Activated naive CD4-positive, alpha-beta T cell treated with anti-CD3 and anti-CD28 coated beads for 36 hours (primary cell): ENCODE measurements around the gene GPR108. TPM values are rescaled to one million over a fixed set of nuclear protein-coding genes. Genes with fewer than 3 reads are reported as not detected.
"Not testable (repeated sequence)": the region's sequence is repeated elsewhere in the genome, so short reads cannot be mapped to it uniquely, and the experiment has no call there.

Experiments
- CTCF ChIA-PET: fragments of 350-600 bp; sonication (Branson Sonifier 250); formaldehyde crosslinking; loops from one replicate; lab custom pipeline; 2021; ENCODE audit warnings: antibody characterized with exemption; lab: Charles Lee
- DNase-seq: peaks from one replicate; pipeline ENCODE4 v3.0.0-alpha.2; 2020
- H3K27ac Mint-ChIP-seq: one replicate; pipeline ENCODE4 v1.8.0; 2021; ENCODE audit warnings: mild to moderate bottlenecking, mixed read lengths
- H3K27me3 Mint-ChIP-seq: one replicate; pipeline ENCODE4 v1.8.0; 2021; ENCODE audit warnings: low read depth, mixed read lengths
- H3K36me3 Mint-ChIP-seq: one replicate; pipeline ENCODE4 v1.8.0; 2021; ENCODE audit warnings: low read depth, mixed read lengths
- H3K4me1 Mint-ChIP-seq: one replicate; pipeline ENCODE4 v1.8.0; 2021; ENCODE audit warnings: low read depth, mixed read lengths
- H3K4me3 Mint-ChIP-seq: one replicate; pipeline ENCODE4 v1.8.0; 2021; ENCODE audit warnings: mild to moderate bottlenecking, moderate library complexity, mixed read lengths
- H3K9me3 Mint-ChIP-seq: one replicate; pipeline ENCODE4 v1.8.0; 2021; ENCODE audit warnings: mixed read lengths
- intact Hi-C: fragments of 100-400 bp; cut with micrococcal nuclease; formaldehyde crosslinking; loops from one replicate; pipeline ENCODE4 v1.15.1; 2023
- total RNA-seq, 2 experiments: library from RNA; stranded (reverse); gene quantifications; one replicate each; pipeline ENCODE4 v1.2.3, GENCODE V29; 2021

The GPR108 gene
- total RNA-seq, 2 experiments from 2014 or later = 54.0 to 59.9 TPM

GRCh38 chr19:6754136-6754535 lies 16.8 kb upstream of the GPR108 start:
- no peak for DNase-seq
- intact Hi-C loops = loop anchor here (5.0 kb wide), 1 partner anchor 237 kb away; no protein-coding TSS in a partner anchor
- no peaks in the 10 kb centered on the region for H3K27me3 Mint-ChIP-seq
- no peaks in the 10 kb centered on the region for H3K9me3 Mint-ChIP-seq
- H3K36me3 Mint-ChIP-seq = peaks cover 29% of the 10 kb centered on the region
- no peak overlapping the region for H3K4me3 Mint-ChIP-seq
- CTCF ChIA-PET = no interaction called here
- H3K4me1 Mint-ChIP-seq = peaks cover 15% of the 10 kb centered on the region
- H3K27ac Mint-ChIP-seq = no peak overlapping the region

- intact Hi-C loops = loop anchor here (1.0 to 5.0 kb wide), 5 partner anchors 14 to 236 kb away; partner anchors contain the start of genes SH2D3A and TRIP10
- H3K27me3 Mint-ChIP-seq = no peaks in the 10 kb centered on the region
- H3K9me3 Mint-ChIP-seq = no peaks in the 10 kb centered on the region
- CTCF ChIA-PET = interaction anchor here (0.6 kb wide), 1 partner anchor 136 kb away, joined by 4 read pairs; no protein-coding TSS in a partner anchor
- peak; percentile 90 for DNase-seq
- peaks cover 12% of the 10 kb centered on the region for H3K4me1 Mint-ChIP-seq
- peaks cover 25% of the 10 kb centered on the region for H3K36me3 Mint-ChIP-seq
- peak overlapping the region; percentile 65 for H3K4me3 Mint-ChIP-seq
- H3K27ac Mint-ChIP-seq = peak overlapping the region; percentile 74
Measured at GRCh38 chr19:6753178-6754031, 16.0 kb upstream of the GPR108 start.

- peaks cover 12% of the 10 kb centered on the region for H3K4me1 Mint-ChIP-seq
- H3K9me3 Mint-ChIP-seq = no peaks in the 10 kb centered on the region
- H3K27ac Mint-ChIP-seq = no peak overlapping the region
- no peak for DNase-seq
- H3K27me3 Mint-ChIP-seq = no peaks in the 10 kb centered on the region
- intact Hi-C loops = loop anchor here (1.0 to 5.0 kb wide), 5 partner anchors 13 to 235 kb away; partner anchors contain the start of genes SH2D3A and TRIP10
- H3K4me3 Mint-ChIP-seq = no peak overlapping the region
- H3K36me3 Mint-ChIP-seq = peaks cover 29% of the 10 kb centered on the region
- CTCF ChIA-PET = no interaction called here
Measured at GRCh38 chr19:6752256-6753177, 15.1 kb upstream of the GPR108 start.

GRCh38 chr19:6751189-6751588 lies 13.8 kb upstream of the GPR108 start:
- CTCF ChIA-PET = no interaction called here
- Mint-ChIP-seq H3K9me3 (no peaks in the 10 kb centered on the region), H3K27me3 (no peaks in the 10 kb centered on the region), H3K36me3 (peaks cover 38% of the 10 kb centered on the region), H3K4me3 (no peak overlapping the region), H3K4me1 (peaks cover 10% of the 10 kb centered on the region), H3K27ac (no peak overlapping the region)
- intact Hi-C loops = loop anchor here (5.0 kb wide), 1 partner anchor 234 kb away; no protein-coding TSS in a partner anchor
- no peak for DNase-seq

GRCh38 chr19:6750062-6750461 lies 12.7 kb upstream of the GPR108 start:
- peaks cover 10% of the 10 kb centered on the region for H3K4me1 Mint-ChIP-seq
- no peaks in the 10 kb centered on the region for H3K9me3 Mint-ChIP-seq
- no peaks in the 10 kb centered on the region for H3K27me3 Mint-ChIP-seq
- no peak overlapping the region for H3K27ac Mint-ChIP-seq
- no peak for DNase-seq
- CTCF ChIA-PET = no interaction called here
- peaks cover 42% of the 10 kb centered on the region for H3K36me3 Mint-ChIP-seq
- no peak overlapping the region for H3K4me3 Mint-ChIP-seq
- intact Hi-C loops = loop anchor here (5.0 kb wide), 1 partner anchor 233 kb away; no protein-coding TSS in a partner anchor

GRCh38 chr19:6748543-6748942 lies 11.2 kb upstream of the GPR108 start:
- CTCF ChIA-PET = interaction anchor here (0.7 to 1.1 kb wide), 2 partner anchors 60 to 115 kb away, joined by 4 to 8 read pairs; no protein-coding TSS in a partner anchor
- H3K27me3 Mint-ChIP-seq, intact Hi-C loops, H3K27ac Mint-ChIP-seq, H3K4me1 Mint-ChIP-seq, H3K9me3 Mint-ChIP-seq, H3K4me3 Mint-ChIP-seq, DNase-seq: not testable (repeated sequence)
- peaks cover 42% of the 10 kb centered on the region for H3K36me3 Mint-ChIP-seq

- peaks cover 46% of the 10 kb centered on the region for H3K36me3 Mint-ChIP-seq
Measured at GRCh38 chr19:6745965-6746364, 8.6 kb upstream of the GPR108 start.

GRCh38 chr19:6744381-6745301 lies 7.3 kb upstream of the GPR108 start:
- no peaks in the 10 kb centered on the region for H3K9me3 Mint-ChIP-seq
- H3K4me1 Mint-ChIP-seq = peaks cover 10% of the 10 kb centered on the region
- intact Hi-C loops = no loop called here
- DNase-seq = no peak
- H3K4me3 Mint-ChIP-seq = no peak overlapping the region
- no peaks in the 10 kb centered on the region for H3K27me3 Mint-ChIP-seq
- peaks cover 44% of the 10 kb centered on the region for H3K36me3 Mint-ChIP-seq
- H3K27ac Mint-ChIP-seq = peak overlapping the region; percentile 19
- CTCF ChIA-PET = no interaction called here

More at GRCh38 chr19:6745965-6746364, 8.6 kb upstream of the GPR108 start:
- no peaks in the 10 kb centered on the region for H3K9me3 Mint-ChIP-seq
- CTCF ChIA-PET = no interaction called here
- H3K4me1 Mint-ChIP-seq = peaks cover 8% of the 10 kb centered on the region
- no peak overlapping the region for H3K4me3 Mint-ChIP-seq
- H3K27me3 Mint-ChIP-seq = no peaks in the 10 kb centered on the region
- intact Hi-C loops = no loop called here
- H3K27ac Mint-ChIP-seq = no peak overlapping the region
- no peak for DNase-seq

GRCh38 chr19:6743714-6744380 lies 6.5 kb upstream of the GPR108 start:
- CTCF ChIA-PET = interaction anchor here (1.2 kb wide), 1 partner anchor 59 kb away, joined by 3 read pairs; no protein-coding TSS in a partner anchor
- peak overlapping the region; percentile 55 for H3K27ac Mint-ChIP-seq
- no peak overlapping the region for H3K4me3 Mint-ChIP-seq
- H3K4me1 Mint-ChIP-seq = peaks cover 15% of the 10 kb centered on the region
- DNase-seq = no peak
- H3K36me3 Mint-ChIP-seq = peaks cover 41% of the 10 kb centered on the region
- intact Hi-C loops = no loop called here
- H3K9me3 Mint-ChIP-seq = no peaks in the 10 kb centered on the region
- H3K27me3 Mint-ChIP-seq = no peaks in the 10 kb centered on the region

- CTCF ChIA-PET = interaction anchor here (0.5 to 1.2 kb wide), 2 partner anchors 60 to 121 kb away, joined by 3 to 4 read pairs; no protein-coding TSS in a partner anchor
- Mint-ChIP-seq H3K9me3 (no peaks in the 10 kb centered on the region), H3K4me1 (peaks cover 23% of the 10 kb centered on the region), H3K4me3 (no peak overlapping the region), H3K27ac (no peak overlapping the region), H3K36me3 (peaks cover 39% of the 10 kb centered on the region), H3K27me3 (no peaks in the 10 kb centered on the region)
- intact Hi-C loops = no loop called here
- no peak for DNase-seq
Measured at GRCh38 chr19:6743066-6743465, 5.7 kb upstream of the GPR108 start.
